22Rv1 (cell line): ENCODE measurements around the gene FOXP4.

Source experiments
- ZFX ChIP-seq: fragments of 450-650 bp; IDR thresholded peaks from 2 replicates; pipeline ENCODE4 v1.6.1; 2017; ENCODE audit warnings: antibody characterized with exemption, borderline replicate concordance
- TF ChIP-seq, protein P1 (sequence below): fragments of 450-650 bp; IDR thresholded peaks from 2 replicates; pipeline ENCODE4 v1.5.1; 2017; ENCODE audit warnings: mild to moderate bottlenecking

DNA sequence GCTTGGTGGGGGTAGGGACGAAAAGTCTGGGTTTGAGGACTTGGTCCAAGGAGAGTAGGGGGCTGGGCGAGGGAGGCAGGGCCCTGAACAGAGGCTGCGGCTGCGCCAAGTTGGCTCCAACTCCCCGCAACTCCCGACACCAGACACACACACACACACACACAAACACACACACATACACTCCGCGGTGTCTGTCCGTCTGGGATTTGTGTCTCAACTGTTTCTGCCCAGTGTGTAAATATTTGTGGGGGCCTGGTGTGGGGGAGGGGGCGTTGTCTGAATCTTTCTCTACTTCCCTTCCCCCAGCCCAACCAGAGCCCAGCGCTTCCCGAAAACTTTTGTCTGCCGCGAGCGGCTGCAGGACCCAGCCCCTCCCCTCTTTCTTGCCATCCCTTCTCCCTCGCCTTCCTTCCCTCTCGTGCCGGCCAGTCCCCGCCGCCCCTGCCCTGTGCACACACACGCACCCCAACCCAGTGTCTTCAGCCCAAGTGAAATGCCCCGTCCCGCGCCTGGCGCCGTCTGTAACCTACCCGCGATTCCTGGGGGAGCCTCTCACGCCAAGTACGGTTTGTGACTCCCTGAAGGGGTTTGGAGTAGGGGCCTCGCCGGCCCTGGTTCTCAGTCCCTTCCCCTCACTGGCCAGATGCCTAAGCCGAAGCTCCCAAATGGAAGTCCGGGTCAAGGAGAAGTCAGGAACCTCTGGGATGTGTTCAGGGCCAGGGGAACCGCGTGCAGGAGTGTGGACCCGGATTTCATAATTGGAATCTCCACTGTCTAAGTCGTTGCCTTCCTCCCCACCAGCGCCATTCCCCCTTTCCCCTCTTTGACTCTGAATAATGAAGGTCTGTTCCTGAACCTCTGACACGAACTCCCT is 93.0 kb downstream of the FOXP4 start:
- TF ChIP-seq, protein P1, sequence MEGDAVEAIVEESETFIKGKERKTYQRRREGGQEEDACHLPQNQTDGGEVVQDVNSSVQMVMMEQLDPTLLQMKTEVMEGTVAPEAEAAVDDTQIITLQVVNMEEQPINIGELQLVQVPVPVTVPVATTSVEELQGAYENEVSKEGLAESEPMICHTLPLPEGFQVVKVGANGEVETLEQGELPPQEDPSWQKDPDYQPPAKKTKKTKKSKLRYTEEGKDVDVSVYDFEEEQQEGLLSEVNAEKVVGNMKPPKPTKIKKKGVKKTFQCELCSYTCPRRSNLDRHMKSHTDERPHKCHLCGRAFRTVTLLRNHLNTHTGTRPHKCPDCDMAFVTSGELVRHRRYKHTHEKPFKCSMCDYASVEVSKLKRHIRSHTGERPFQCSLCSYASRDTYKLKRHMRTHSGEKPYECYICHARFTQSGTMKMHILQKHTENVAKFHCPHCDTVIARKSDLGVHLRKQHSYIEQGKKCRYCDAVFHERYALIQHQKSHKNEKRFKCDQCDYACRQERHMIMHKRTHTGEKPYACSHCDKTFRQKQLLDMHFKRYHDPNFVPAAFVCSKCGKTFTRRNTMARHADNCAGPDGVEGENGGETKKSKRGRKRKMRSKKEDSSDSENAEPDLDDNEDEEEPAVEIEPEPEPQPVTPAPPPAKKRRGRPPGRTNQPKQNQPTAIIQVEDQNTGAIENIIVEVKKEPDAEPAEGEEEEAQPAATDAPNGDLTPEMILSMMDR = no peak
- no peak for TF ChIP-seq ZFX
